Neural cell (in vitro differentiated cells): ENCODE results near the gene CEP350. TPM values are rescaled to one million over a fixed set of nuclear protein-coding genes. Genes with fewer than 3 reads are reported as not detected.

ENCODE experiments used
- H2AFZ ChIP-seq: fragments of 200-600, 300-800 bp; sonication (generic), shearing (Covaris generic); 2 replicates; pipeline ENCODE4 v1.6.0; 2014; ENCODE audit warnings: low read depth, mild to moderate bottlenecking, antibody characterized with exemption, low read length, moderate library complexity
- H3F3A ChIP-seq: fragments of 200-600 bp; shearing (Covaris generic); 2 replicates; pipeline ENCODE4 v1.6.1; 2016; ENCODE audit warnings: mild to moderate bottlenecking, moderate library complexity, mixed read lengths, antibody characterized with exemption, low read length; ENCODE audit not compliant: insufficient read depth, poor library complexity, severe bottlenecking
- H3K27ac ChIP-seq: fragments of 200-600, 300-800 bp; sonication (generic), shearing (Covaris generic); 2 replicates; pipeline ENCODE4 v1.5.1; 2014; ENCODE audit warnings: mild to moderate bottlenecking, low read length, moderate library complexity
- H3K27me3 ChIP-seq: fragments of 300-800, 200-600 bp; sonication (generic), shearing (Covaris generic); 2 replicates; pipeline ENCODE4 v1.6.0; 2014; ENCODE audit warnings: mild to moderate bottlenecking, low read depth, low read length, moderate library complexity; ENCODE audit not compliant: insufficient read depth
- H3K36me3 ChIP-seq: fragments of 300-800, 200-600 bp; sonication (generic), shearing (Covaris generic); 2 replicates; pipeline ENCODE4 v1.5.1; 2014; ENCODE audit warnings: mild to moderate bottlenecking, antibody characterized with exemption, low read length, moderate library complexity; ENCODE audit not compliant: insufficient read depth
- H3K4me2 ChIP-seq: fragments of 300-800, 200-600 bp; sonication (generic), shearing (Covaris generic); 2 replicates; pipeline ENCODE4 v1.6.0; 2014; ENCODE audit warnings: mild to moderate bottlenecking, low read length
- H3K4me3 ChIP-seq: fragments of 300-800, 200-600 bp; sonication (generic), shearing (Covaris generic); 2 replicates; pipeline ENCODE4 v1.5.1; 2014; ENCODE audit warnings: mild to moderate bottlenecking, low read length, moderate library complexity
- H3K79me2 ChIP-seq: fragments of 200-600 bp; shearing (Covaris generic); replicated peaks from 2 replicates; pipeline ENCODE4 v1.6.0; 2014; ENCODE audit warnings: mild to moderate bottlenecking, low read length, moderate library complexity; ENCODE audit not compliant: insufficient read depth
- H3K9ac ChIP-seq: fragments of 300-800, 200-600 bp; sonication (generic), shearing (Covaris generic); 2 replicates; pipeline ENCODE4 v1.6.1; 2016; ENCODE audit warnings: mild to moderate bottlenecking, low read length, mixed read lengths
- H3K9me2 ChIP-seq: fragments of 200-600 bp; shearing (Covaris generic); 2 replicates; pipeline ENCODE4 v1.6.1; 2016; ENCODE audit warnings: mild to moderate bottlenecking, low read length, mixed read lengths; ENCODE audit not compliant: insufficient read depth
- H3K9me3 ChIP-seq: fragments of 200-600, 300-800 bp; sonication (generic), shearing (Covaris generic); 2 replicates; pipeline ENCODE4 v1.6.1; 2016; ENCODE audit warnings: mild to moderate bottlenecking, mixed run types, low read length, moderate library complexity, mixed read lengths
- H4K20me1 ChIP-seq: fragments of 200-600 bp; shearing (Covaris generic); 2 replicates; pipeline ENCODE4 v1.6.1; 2016; ENCODE audit warnings: mild to moderate bottlenecking, mixed run types; ENCODE audit not compliant: insufficient read depth
- CTCF ChIP-seq: fragments of 450-650 bp; IDR thresholded peaks from 2 replicates; pipeline ENCODE4 v1.5.1; 2014; ENCODE audit warnings: antibody characterized with exemption, mild to moderate bottlenecking, moderate library complexity; ENCODE audit not compliant: poor library complexity, severe bottlenecking
- EZH2 ChIP-seq: fragments of 200-600, 300-800 bp; shearing (Covaris generic), sonication (generic); IDR thresholded peaks from 2 replicates; pipeline ENCODE4 v1.6.1; 2014; ENCODE audit warnings: antibody characterized with exemption, low read length, borderline replicate concordance, mild to moderate bottlenecking; ENCODE audit not compliant: insufficient read depth, poor library complexity, severe bottlenecking
- RAD21 ChIP-seq: fragments of 450-650 bp; conservative IDR thresholded peaks from 2 replicates; pipeline ENCODE4 v1.6.1; 2014; ENCODE audit warnings: antibody characterized with exemption, mild to moderate bottlenecking, moderate library complexity
- REST ChIP-seq: IDR thresholded peaks from 2 replicates; pipeline ENCODE4 v1.6.1; 2012; ENCODE audit warnings: borderline replicate concordance
- polyA plus RNA-seq: library from polyadenylated mRNA; depleted of rRNA; stranded (reverse); fragments of >200 nt; gene quantifications from 2 replicates; pipeline ENCODE4 v1.2.3, GENCODE V29; 2014

The CEP350 gene
- polyA plus RNA-seq, 1 donor from 2014 or later: 28.1 TPM

GRCh38 chr1:180154325-180155181, 199.9 kb downstream of the CEP350 start, which contains the start of gene QSOX1 (continued):
- no peak for TF ChIP-seq CTCF

- peak overlapping the region; percentile 69 for H3K27ac ChIP-seq
- no peaks in the 10 kb centered on the region for H3F3A ChIP-seq
- peaks cover 28% of the 10 kb centered on the region for H3K79me2 ChIP-seq
- H3K27me3 ChIP-seq: no peaks in the 10 kb centered on the region
- peak overlapping the region; percentile 92 for H3K9ac ChIP-seq
- H3K9me3 ChIP-seq: no peaks in the 10 kb centered on the region
- H2AFZ ChIP-seq: peak overlapping the region; percentile 92
- peak overlapping the region; percentile 77 for H3K4me3 ChIP-seq
- peak overlapping the region; percentile 83 for H3K4me2 ChIP-seq
- H4K20me1 ChIP-seq: peaks cover 3% of the 10 kb centered on the region
- TF ChIP-seq REST (peak; percentile 21), EZH2 (no peak)
- H3K36me3 ChIP-seq: no peaks in the 10 kb centered on the region
- H3K9me2 ChIP-seq: no peaks in the 10 kb centered on the region
Observed at GRCh38 chr1:180155182-180155682, 200.6 kb downstream of the CEP350 start.

GRCh38 chr1:180156201-180156600, 201.6 kb downstream of the CEP350 start:
- Histone ChIP-seq H3K27ac (no peak overlapping the region), H3K9me2 (no peaks in the 10 kb centered on the region), H3K36me3 (no peaks in the 10 kb centered on the region), H3K4me3 (peak overlapping the region; percentile 77), H3K9me3 (no peaks in the 10 kb centered on the region), H3K4me2 (peak overlapping the region; percentile 83), H4K20me1 (peaks cover 3% of the 10 kb centered on the region), H3K9ac (peak overlapping the region; percentile 92), H2AFZ (no peak overlapping the region), H3F3A (no peaks in the 10 kb centered on the region), H3K79me2 (peaks cover 30% of the 10 kb centered on the region), H3K27me3 (no peaks in the 10 kb centered on the region)
- no peak for TF ChIP-seq RAD21
